Measurements from ENCODE around the gene DNAH7. TPM values are rescaled to one million over a fixed set of nuclear protein-coding genes. Genes with fewer than 3 reads are reported as not detected.

The DNAH7 gene
- total and polyA plus RNA-seq, 2 of the 13 experiments (the other 11 are each of a cell fraction or from before 2014, with no cell fraction given): 0.09 TPM; not detected in 1

- H3K36me3 ChIP-seq (replicated peaks in 1 of 2; ENCODE audit: control insufficient read depth in 1 of 2, insufficient read depth in 2 of 2, low read length in 2 of 2): no peaks in the 10 kb centered on the region
- H3K4me1 ChIP-seq (ENCODE audit: insufficient read depth, low read length): no peaks in the 10 kb centered on the region
- CTCF ChIA-PET (ENCODE audit: low intra/inter-chr PET ratio, low total read pairs): no interaction called here
- DNase-seq (ENCODE audit: low spot score) (no peak), FAIRE-seq (no peak), ATAC-seq (no peak)
- 97% methylated on average over 1 of the region's 1 CpG for WGBS (ENCODE audit: low lambda C conversion rate)
- TF ChIP-seq CHCHD3 (CRISPR knock-in tag; IDR thresholded peaks at IDR 0.05) (no peak), ZIK1 (CRISPR knock-in tag; IDR thresholded peaks at IDR 0.05; ENCODE audit: borderline replicate concordance, low read depth) (no peak), KLF16 (CRISPR knock-in tag; IDR thresholded peaks at IDR 0.05) (no peak)
- TF ChIP-seq, protein P1, sequence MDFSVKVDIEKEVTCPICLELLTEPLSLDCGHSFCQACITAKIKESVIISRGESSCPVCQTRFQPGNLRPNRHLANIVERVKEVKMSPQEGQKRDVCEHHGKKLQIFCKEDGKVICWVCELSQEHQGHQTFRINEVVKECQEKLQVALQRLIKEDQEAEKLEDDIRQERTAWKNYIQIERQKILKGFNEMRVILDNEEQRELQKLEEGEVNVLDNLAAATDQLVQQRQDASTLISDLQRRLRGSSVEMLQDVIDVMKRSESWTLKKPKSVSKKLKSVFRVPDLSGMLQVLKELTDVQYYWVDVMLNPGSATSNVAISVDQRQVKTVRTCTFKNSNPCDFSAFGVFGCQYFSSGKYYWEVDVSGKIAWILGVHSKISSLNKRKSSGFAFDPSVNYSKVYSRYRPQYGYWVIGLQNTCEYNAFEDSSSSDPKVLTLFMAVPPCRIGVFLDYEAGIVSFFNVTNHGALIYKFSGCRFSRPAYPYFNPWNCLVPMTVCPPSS (IDR thresholded peaks at IDR 0.05): no peak
- intact Hi-C loops (cut with micrococcal nuclease; ENCODE audit: unreplicated experiment): no loop called here
- no peaks in the 10 kb centered on the region for H3K79me2 ChIP-seq (ENCODE audit: insufficient read depth, low read length)
- BruUV-seq (replicated peaks): no TSS peak
- no peak overlapping the region for H2AFZ ChIP-seq (ENCODE audit: low read length)
- H3K27ac ChIP-seq (ENCODE audit: extremely low read length, insufficient read depth, low read length): no peak overlapping the region
- no peaks in the 10 kb centered on the region for H3K9me3 ChIP-seq (ENCODE audit: low read length)
- no peaks in the 10 kb centered on the region for H4K20me1 ChIP-seq (ENCODE audit: insufficient read depth, low read length)
- no peak overlapping the region for H3K4me3 ChIP-seq (replicated peaks in 1 of 3; ENCODE audit: insufficient read depth in 1 of 3, low read depth in 2 of 3, low read length in 3 of 3)
- no peak overlapping the region for H3K4me2 ChIP-seq (ENCODE audit: low read depth, low read length)
- POLR2A ChIA-PET: no interaction called here
- in situ Hi-C loops (cut with HindIII; ENCODE audit: extremely low pct_ligation_motif_present, low pct_unique_long_range_greater_than_20kb): no loop called here
- H3K9ac ChIP-seq (ENCODE audit: insufficient read depth, low read depth, low read length): no peak overlapping the region
- no peaks in the 10 kb centered on the region for H3K27me3 ChIP-seq (ENCODE audit: control insufficient read depth in 1 of 2, insufficient read depth in 2 of 2, low read length in 2 of 2)
These were observed 327.4 kb downstream of the DNAH7 start for GRCh38 chr2:195741191-195741590.

- Histone ChIP-seq H3K27me3 (ENCODE audit: control insufficient read depth in 1 of 2, insufficient read depth in 2 of 2, low read length in 2 of 2) (no peaks in the 10 kb centered on the region), H3K4me1 (ENCODE audit: insufficient read depth, low read length) (no peaks in the 10 kb centered on the region), H3K36me3 (replicated peaks in 1 of 2; ENCODE audit: control insufficient read depth in 1 of 2, insufficient read depth in 2 of 2, low read length in 2 of 2) (peaks cover 1 to 2% of the 10 kb centered on the region in 2 experiments; a peak in 2 of 5 replicates), H3K9me3 (ENCODE audit: low read length) (no peaks in the 10 kb centered on the region), H3K27ac (ENCODE audit: extremely low read length, insufficient read depth, low read length) (no peak overlapping the region), H2AFZ (ENCODE audit: low read length) (no peak overlapping the region), H3K79me2 (ENCODE audit: insufficient read depth, low read length) (no peaks in the 10 kb centered on the region), H3K4me3 (replicated peaks in 1 of 3; ENCODE audit: insufficient read depth in 1 of 3, low read depth in 2 of 3, low read length in 3 of 3) (no peak overlapping the region), H3K4me2 (ENCODE audit: low read depth, low read length) (no peak overlapping the region), H4K20me1 (ENCODE audit: insufficient read depth, low read length) (no peaks in the 10 kb centered on the region), H3K9ac (ENCODE audit: insufficient read depth, low read depth, low read length) (no peak overlapping the region)
- ATAC-seq (no peak), FAIRE-seq (no peak), DNase-seq (ENCODE audit: low spot score) (no peak)
- ChIA-PET CTCF (ENCODE audit: low intra/inter-chr PET ratio, low total read pairs) (no interaction called here), POLR2A (no interaction called here)
- 77% methylated on average over 5 of the region's 5 CpGs for WGBS (ENCODE audit: low lambda C conversion rate)
- no TSS peak for BruUV-seq (replicated peaks)
- intact Hi-C loops (cut with micrococcal nuclease; ENCODE audit: unreplicated experiment): no loop called here
- no peak for TF ChIP-seq ZNF317 (CRISPR knock-in tag; IDR thresholded peaks at IDR 0.05)
- in situ Hi-C loops (cut with HindIII; ENCODE audit: extremely low pct_ligation_motif_present, low pct_unique_long_range_greater_than_20kb): no loop called here
These were observed 330.9 kb downstream of the DNAH7 start for GRCh38 chr2:195737511-195738325.

Data from HepG2 (cell line).